K562 (cell line): ENCODE data around the gene MGAT5.

Source experiments
- ATF2 ChIP-seq: sonication (generic); formaldehyde crosslinking; IDR thresholded peaks from 2 replicates; pipeline ENCODE4 v1.8.1; 2022; ENCODE audit warnings: missing genetic modification reagents
- ELF1 ChIP-seq: fragments of 200-800 bp; sonication (Bioruptor generic); IDR thresholded peaks from 2 replicates; pipeline ENCODE4 v1.6.1; 2016; ENCODE audit warnings: missing genetic modification characterization, missing compliant biosample characterization
- EZH2 ChIP-seq: IDR thresholded peaks from 2 replicates; pipeline ENCODE4 v1.6.1; 2012; ENCODE audit warnings: low read depth, mild to moderate bottlenecking, inconsistent platforms, low read length, borderline replicate concordance
- FOXM1 ChIP-seq, 2 experiments: fragments of 450-650 bp in 1 of 2; sonication (generic) in 1 of 2; formaldehyde crosslinking in 1 of 2; IDR thresholded peaks; 2 replicates each; pipeline versions ENCODE4 v1.6.1 to v1.9.0; 2017 to 2022; ENCODE audit warnings: low read depth in 2 of 2, mild to moderate bottlenecking in 2 of 2, missing genetic modification reagents in 1 of 2, moderate library complexity in 1 of 2
- REST ChIP-seq, 2 experiments: fragments of 450-650 bp; formaldehyde crosslinking in 1 of 2; IDR thresholded peaks; 2 replicates each; pipeline versions ENCODE4 v1.4.0 to v1.6.1; 2014 to 2020; ENCODE audit warnings: mild to moderate bottlenecking in 2 of 2, borderline replicate concordance in 1 of 2, low read depth in 1 of 2
- ZNF3 ChIP-seq: fragments of 250-450 bp; sonication (Bioruptor Pico); IDR thresholded peaks from 2 replicates; pipeline ENCODE4 v1.5.0; 2021; ENCODE audit warnings: mild to moderate bottlenecking, moderate library complexity
- ZNF584 ChIP-seq: fragments of 200-800 bp; sonication (Bioruptor generic); IDR thresholded peaks from 2 replicates; pipeline ENCODE4 v1.6.1; 2016; ENCODE audit warnings: low read depth, mild to moderate bottlenecking, missing genetic modification characterization, missing compliant biosample characterization
- ZNF766 ChIP-seq: fragments of 200-800 bp; sonication (Bioruptor generic); conservative IDR thresholded peaks from 2 replicates; pipeline ENCODE4 v1.6.1; 2016; ENCODE audit warnings: missing genetic modification characterization, missing compliant biosample characterization

DNA sequence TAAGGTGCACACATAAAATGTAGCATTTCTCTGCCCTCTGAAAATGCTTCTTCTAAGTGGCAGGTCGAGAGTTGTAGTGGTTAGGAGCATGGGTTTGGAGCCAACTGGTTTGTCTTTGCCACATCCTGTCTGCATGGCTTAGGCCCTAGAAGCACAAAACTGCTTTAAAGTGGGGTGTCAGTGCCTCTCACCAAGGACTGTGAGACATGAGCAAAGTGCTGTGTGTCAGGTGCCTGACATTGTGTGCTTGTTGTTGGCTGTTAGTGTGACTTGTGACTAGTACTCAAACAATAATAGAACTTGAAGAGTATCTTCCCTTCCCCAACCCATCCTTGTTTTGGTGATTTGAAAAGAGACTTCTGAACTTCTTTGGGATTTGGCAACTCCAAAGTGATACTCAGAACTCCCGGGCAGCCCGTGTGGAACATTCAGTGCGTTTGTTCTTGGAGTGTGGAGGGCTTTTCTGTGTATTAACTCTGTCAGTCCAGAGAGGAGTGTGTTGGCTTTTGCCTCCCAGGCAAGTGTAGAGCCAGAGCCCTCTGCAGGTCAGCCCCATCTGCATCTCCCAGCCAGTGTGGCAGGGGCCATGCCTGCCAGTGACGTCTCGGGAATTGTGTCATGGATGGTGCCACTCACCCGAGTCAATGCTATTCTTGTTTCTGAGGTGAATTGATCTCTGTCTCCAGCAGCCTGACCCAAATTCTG lies 5.0 kb downstream of the MGAT5 start:
- TF ChIP-seq FOXM1 (IDR thresholded peaks at IDR 0.05; ENCODE audit: low read depth) (no peak), FOXM1 (CRISPR knock-in tag; IDR thresholded peaks at IDR 0.05; ENCODE audit: low read depth) (no peak), ZNF3 (CRISPR knock-in tag) (no peak), ZNF584 (CRISPR knock-in tag) (no peak), REST (IDR thresholded peaks at IDR 0.05; ENCODE audit: borderline replicate concordance) (no peak), REST (CRISPR knock-in tag; IDR thresholded peaks at IDR 0.05; ENCODE audit: low read depth) (no peak), ZNF766 (CRISPR knock-in tag) (no peak), ELF1 (tag) (no peak), EZH2 (no peak), ATF2 (CRISPR knock-in tag) (no peak)
